HCT116 (cell line): ENCODE data around the gene TMEM150A. TPM values are rescaled to one million over a fixed set of nuclear protein-coding genes. Genes with fewer than 3 reads are reported as not detected.

ENCODE experiments used
- ATAC-seq: fragments of 200-7000 bp; cut with Tn5 transposase; 2 replicates; pipeline ENCODE4 v1.9.1; 2020; ENCODE audit warnings: mild to moderate bottlenecking, moderate library complexity
- BruUV-seq: library from RNA; stranded (reverse); fragments of 400-500 nt; replicated peaks from 2 replicates; lab custom pipeline; 2021; lab: Mats Ljungman, UMichigan
- CTCF ChIA-PET: fragments of 300-600 bp; sonication (Branson Sonifier 250); formaldehyde crosslinking; loops from one replicate; lab custom pipeline; 2021; ENCODE audit warnings: antibody characterized with exemption; lab: Charles Lee
- POLR2A ChIA-PET: fragments of 300-600, 350-600 bp; sonication (Branson Sonifier 250); formaldehyde crosslinking; loops from one replicate; lab custom pipeline; 2021; ENCODE audit warnings: antibody characterized with exemption; lab: Charles Lee
- RAD21 ChIA-PET, 2 experiments: fragments of 300-600 bp; sonication (Branson Sonifier 250); formaldehyde crosslinking; loops; one replicate each; lab custom pipeline; 2023; ENCODE audit warnings: low total read pairs in 2 of 2; ENCODE audit not compliant: uncharacterized antibody in 2 of 2, unreplicated experiment in 2 of 2, low non-redundant PET in 1 of 2; lab: Charles Lee
- DNase-seq: peaks from one replicate; pipeline ENCODE4 v3.0.0-alpha.2; 2010; ENCODE audit warnings: low read depth, low spot score
- H2AFZ ChIP-seq: fragments of 200-600 bp; shearing (Covaris generic), sonication (generic); 2 replicates; pipeline ENCODE4 v1.6.1; 2017; ENCODE audit warnings: low read depth, mixed run types, mixed read lengths, antibody characterized with exemption, low read length; ENCODE audit not compliant: poor library complexity, severe bottlenecking
- H3K27ac ChIP-seq: 2 replicates; pipeline ENCODE4 v1.5.1; 2012; ENCODE audit warnings: low read depth, low read length
- H3K27me3 ChIP-seq: fragments of 200-600 bp; sonication (generic); 2 replicates; pipeline ENCODE4 v1.6.1; 2016; ENCODE audit warnings: mixed run types, low read length, mixed read lengths; ENCODE audit not compliant: insufficient read depth
- H3K36me3 ChIP-seq, 2 experiments: fragments of 200-500 bp in 1 of 2; fragments of 200-600 bp in 1 of 2; sonication (Bioruptor generic) in 1 of 2; sonication (generic) in 1 of 2; 2 replicates each; pipeline versions ENCODE4 v1.5.1 to v1.6.1; 2014 to 2016; ENCODE audit warnings: low read length in 2 of 2, inconsistent platforms in 1 of 2, mixed read lengths in 1 of 2, mixed run types in 1 of 2; ENCODE audit not compliant: insufficient read depth in 2 of 2, control insufficient read depth in 1 of 2
- H3K4me1 ChIP-seq, 2 experiments: fragments of 200-600 bp in 1 of 2; sonication (generic) in 1 of 2; 2 replicates each; pipeline versions ENCODE4 v1.5.1 to v1.6.1; 2012 to 2017; ENCODE audit warnings: low read length in 2 of 2, inconsistent platforms in 1 of 2, mild to moderate bottlenecking in 1 of 2, mixed read lengths in 1 of 2, mixed run types in 1 of 2, moderate library complexity in 1 of 2; ENCODE audit not compliant: insufficient read depth in 2 of 2, control insufficient read depth in 1 of 2
- H3K4me2 ChIP-seq: fragments of 200-600 bp; sonication (generic); 2 replicates; pipeline ENCODE4 v1.6.1; 2017; ENCODE audit warnings: mixed run types, low read length, mixed read lengths
- H3K4me3 ChIP-seq, 2 experiments: fragments of 200-600 bp in 1 of 2; sonication (generic) in 1 of 2; replicated peaks in 1 of 2; 2 replicates each; pipeline ENCODE4 v1.5.1; 2011 to 2016; ENCODE audit warnings: low read length in 2 of 2, control low read depth in 1 of 2, low read depth in 1 of 2, mild to moderate bottlenecking in 1 of 2, mixed read lengths in 1 of 2, mixed run types in 1 of 2
- H3K79me2 ChIP-seq: fragments of 200-600 bp; sonication (generic); 2 replicates; pipeline ENCODE4 v1.6.1; 2017; ENCODE audit warnings: mild to moderate bottlenecking, mixed run types, low read length, moderate library complexity, mixed read lengths; ENCODE audit not compliant: insufficient read depth
- H3K9ac ChIP-seq: fragments of 200-600 bp; sonication (generic); 2 replicates; pipeline ENCODE4 v1.6.1; 2016; ENCODE audit warnings: low read length, mixed read lengths
- H3K9me2 ChIP-seq: fragments of 200-600 bp; sonication (generic), shearing (Covaris generic); 2 replicates; pipeline ENCODE4 v1.6.1; 2017; ENCODE audit warnings: mixed run types, mild to moderate bottlenecking, moderate library complexity; ENCODE audit not compliant: insufficient read depth
- H3K9me3 ChIP-seq, 2 experiments: fragments of 200-500 bp in 1 of 2; fragments of 200-600 bp in 1 of 2; sonication (Bioruptor generic) in 1 of 2; sonication (generic) in 1 of 2; 2 replicates each; pipeline ENCODE4 v1.6.1; 2014 to 2017; ENCODE audit warnings: low read length in 2 of 2, mixed read lengths in 2 of 2, inconsistent platforms in 1 of 2, low read depth in 1 of 2, mild to moderate bottlenecking in 1 of 2, mixed run types in 1 of 2, moderate library complexity in 1 of 2; ENCODE audit not compliant: control insufficient read depth in 1 of 2, insufficient read depth in 1 of 2
- H4K20me1 ChIP-seq: fragments of 200-600 bp; sonication (generic), shearing (Covaris generic); 2 replicates; pipeline ENCODE4 v1.6.1; 2017; ENCODE audit warnings: mixed run types, mild to moderate bottlenecking, moderate library complexity; ENCODE audit not compliant: insufficient read depth
- ATF3 ChIP-seq: IDR thresholded peaks from 2 replicates; pipeline ENCODE4 v1.6.1; 2012
- EGR1 ChIP-seq: IDR thresholded peaks from 2 replicates; pipeline ENCODE4 v1.6.1; 2012; ENCODE audit warnings: low read depth
- JUND ChIP-seq: IDR thresholded peaks from 2 replicates; pipeline ENCODE4 v1.6.1; 2012
- POLR2A ChIP-seq: IDR thresholded peaks from 2 replicates; pipeline ENCODE4 v1.7.0; 2011; ENCODE audit warnings: borderline replicate concordance; ENCODE audit not compliant: insufficient read depth, insufficient read length; ENCODE audit errors: extremely low read depth
- RAD21 ChIP-seq: IDR thresholded peaks from 2 replicates; pipeline ENCODE4 v1.6.1; 2012; ENCODE audit warnings: low read depth, mild to moderate bottlenecking
- REST ChIP-seq: IDR thresholded peaks from 2 replicates; pipeline ENCODE4 v1.6.1; 2012; ENCODE audit warnings: low read depth
- SIN3A ChIP-seq: IDR thresholded peaks from 2 replicates; pipeline ENCODE4 v1.6.1; 2012; ENCODE audit warnings: low read depth
- SRF ChIP-seq: IDR thresholded peaks from 2 replicates; pipeline ENCODE4 v1.6.1; 2012; ENCODE audit warnings: low read depth
- TCF7L2 ChIP-seq: IDR thresholded peaks from 2 replicates; pipeline ENCODE4 v1.7.0; 2011; ENCODE audit warnings: borderline replicate concordance, inconsistent platforms; ENCODE audit not compliant: insufficient read depth, insufficient read length; ENCODE audit errors: extremely low read depth
- intact Hi-C: fragments of 100-400 bp; cut with micrococcal nuclease; formaldehyde crosslinking; loops from 2 replicates; pipeline ENCODE4 v1.10.0; 2022
- total RNA-seq: library from RNA; stranded (reverse); gene quantifications from one replicate; pipeline ENCODE4 v1.2.1, GENCODE V29; 2021; ENCODE audit not compliant: unreplicated experiment
- TF ChIP-seq, protein P1 (sequence below): IDR thresholded peaks from 2 replicates; pipeline ENCODE4 v1.6.1; 2011; ENCODE audit warnings: mild to moderate bottlenecking, low read length, moderate library complexity; ENCODE audit not compliant: insufficient replicate concordance; ENCODE audit errors: extremely low read depth

Gene TMEM150A
- total RNA-seq, 1 experiment from 2014 or later: 9.9 TPM

GRCh38 chr2:85553184-85553583 is 49.3 kb downstream of the TMEM150A start:
- H4K20me1 ChIP-seq: no peaks in the 10 kb centered on the region; the same call in 1 of the 2 replicates
- H3K4me2 ChIP-seq: no peak overlapping the region
- H3K4me3 ChIP-seq: no peak overlapping the region
- no peak overlapping the region for H2AFZ ChIP-seq
- H3K36me3 ChIP-seq: peaks cover 16 to 43% of the 10 kb centered on the region in 2 experiments; a peak in 3 of 4 replicates
- intact Hi-C loops: loop anchor here (10.0 kb wide), 1 partner anchor 228 kb away; the partner anchor contains the start of gene TGOLN2
- no peaks in the 10 kb centered on the region for H3K9me3 ChIP-seq
- BruUV-seq: no TSS peak
- ChIA-PET RAD21 (no interaction called here), CTCF (interaction anchor here (2.5 kb wide), 1 partner anchor 253 kb away, joined by 17 read pairs; no protein-coding TSS in a partner anchor), POLR2A (interaction anchor here (15.3 kb wide), 1 partner anchor 129 kb away, joined by 236 read pairs; the partner anchor contains the start of gene SH2D6)
- ATAC-seq (no peak), DNase-seq (no peak)
- no peak overlapping the region for H3K27ac ChIP-seq
- TF ChIP-seq POLR2A (no peak), SRF (no peak), ATF3 (no peak), TCF7L2 (no peak), JUND (no peak), SIN3A (no peak), RAD21 (no peak), EGR1 (no peak), REST (no peak)
- TF ChIP-seq, protein P1, sequence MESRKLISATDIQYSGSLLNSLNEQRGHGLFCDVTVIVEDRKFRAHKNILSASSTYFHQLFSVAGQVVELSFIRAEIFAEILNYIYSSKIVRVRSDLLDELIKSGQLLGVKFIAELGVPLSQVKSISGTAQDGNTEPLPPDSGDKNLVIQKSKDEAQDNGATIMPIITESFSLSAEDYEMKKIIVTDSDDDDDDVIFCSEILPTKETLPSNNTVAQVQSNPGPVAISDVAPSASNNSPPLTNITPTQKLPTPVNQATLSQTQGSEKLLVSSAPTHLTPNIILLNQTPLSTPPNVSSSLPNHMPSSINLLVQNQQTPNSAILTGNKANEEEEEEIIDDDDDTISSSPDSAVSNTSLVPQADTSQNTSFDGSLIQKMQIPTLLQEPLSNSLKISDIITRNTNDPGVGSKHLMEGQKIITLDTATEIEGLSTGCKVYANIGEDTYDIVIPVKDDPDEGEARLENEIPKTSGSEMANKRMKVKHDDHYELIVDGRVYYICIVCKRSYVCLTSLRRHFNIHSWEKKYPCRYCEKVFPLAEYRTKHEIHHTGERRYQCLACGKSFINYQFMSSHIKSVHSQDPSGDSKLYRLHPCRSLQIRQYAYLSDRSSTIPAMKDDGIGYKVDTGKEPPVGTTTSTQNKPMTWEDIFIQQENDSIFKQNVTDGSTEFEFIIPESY: no peak
- peaks cover 8% of the 10 kb centered on the region for H3K79me2 ChIP-seq
- H3K9ac ChIP-seq: no peak overlapping the region
- no peaks in the 10 kb centered on the region for H3K4me1 ChIP-seq
- H3K9me2 ChIP-seq: no peaks in the 10 kb centered on the region
- H3K27me3 ChIP-seq: no peaks in the 10 kb centered on the region
